CD4-positive, CD25-positive, alpha-beta regulatory T cell (primary cell): Measurements from ENCODE around the gene CEP120. TPM values are rescaled to one million over a fixed set of nuclear protein-coding genes. Genes with fewer than 3 reads are reported as not detected.
"Not testable (repeated sequence)": the region's sequence is repeated elsewhere in the genome, so short reads cannot be mapped to it uniquely, and the experiment has no call there.

Experiments
- ATAC-seq, 2 donors: fragments of 150-1000 bp; cut with Tn5 transposase; one replicate each; pipeline ENCODE4 v1.10.0; 2021; ENCODE audit warnings: low read depth in 2 of 2, moderate number of reproducible peaks in 2 of 2, moderate library complexity in 1 of 2
- DNase-seq, 3 donors: peaks; one replicate each; pipeline versions ENCODE4 v3.0.0 to v3.0.0-alpha.2; 2012 to 2022; ENCODE audit warnings: mixed read lengths in 1 of 3
- H3K27ac ChIP-seq: one replicate; pipeline ENCODE4 v1.7.0; 2013; ENCODE audit warnings: mild to moderate bottlenecking, low read length; ENCODE audit not compliant: insufficient read depth, poor library complexity, severe bottlenecking
- H3K27me3 ChIP-seq: one replicate; pipeline ENCODE4 v1.7.0; 2013; ENCODE audit warnings: low read length; ENCODE audit not compliant: control insufficient read depth, insufficient read depth
- H3K36me3 ChIP-seq: one replicate; pipeline ENCODE4 v1.7.0; 2013; ENCODE audit warnings: mild to moderate bottlenecking, low read length, moderate library complexity; ENCODE audit not compliant: control insufficient read depth, insufficient read depth
- H3K4me1 ChIP-seq: 2 replicates; pipeline ENCODE4 v1.7.0; 2013; ENCODE audit warnings: mild to moderate bottlenecking, low read length; ENCODE audit not compliant: insufficient read depth, control insufficient read depth, poor library complexity, severe bottlenecking
- H3K4me3 ChIP-seq: one replicate; pipeline ENCODE4 v1.7.0; 2013; ENCODE audit warnings: low read depth, mild to moderate bottlenecking, low read length, moderate library complexity
- H3K9me3 ChIP-seq, 2 experiments: 1 replicate in 1 of 2; 2 replicates in 1 of 2; pipeline ENCODE4 v1.7.0; 2013; ENCODE audit warnings: low read length in 2 of 2, mild to moderate bottlenecking in 1 of 2, moderate library complexity in 1 of 2; ENCODE audit not compliant: control insufficient read depth in 2 of 2
- H3K27ac Mint-ChIP-seq, 3 donors: one replicate each; pipeline ENCODE4 v1.8.0; 2020 to 2022; ENCODE audit warnings: mild to moderate bottlenecking in 3 of 3, mixed read lengths in 3 of 3, moderate library complexity in 2 of 3
- H3K27me3 Mint-ChIP-seq: one replicate; pipeline ENCODE4 v1.8.0; 2022; ENCODE audit warnings: mild to moderate bottlenecking, mixed read lengths
- H3K36me3 Mint-ChIP-seq: one replicate; pipeline ENCODE4 v1.8.0; 2020; ENCODE audit warnings: mixed read lengths
- H3K4me1 Mint-ChIP-seq, 4 donors: one replicate each; pipeline ENCODE4 v1.8.0; 2020 to 2022; ENCODE audit warnings: mixed read lengths in 4 of 4, mild to moderate bottlenecking in 1 of 4
- H3K4me3 Mint-ChIP-seq, 4 donors: one replicate each; pipeline ENCODE4 v1.8.0; 2020 to 2022; ENCODE audit warnings: mild to moderate bottlenecking in 4 of 4, mixed read lengths in 4 of 4, moderate library complexity in 3 of 4
- H3K9me3 Mint-ChIP-seq, 7 donors: one replicate each; pipeline ENCODE4 v1.8.0; 2020 to 2022; ENCODE audit warnings: mixed read lengths in 7 of 7, mild to moderate bottlenecking in 3 of 7, moderate library complexity in 2 of 7
- polyA plus RNA-seq, 4 donors: library from polyadenylated mRNA; unstranded; fragments of 300-500 nt; fragmentation: Illumina TruSeq; gene quantifications; one replicate each; pipeline ENCODE4 v1.2.3, GENCODE V29; 2021
- total RNA-seq: library from RNA; stranded (reverse); gene quantifications from one replicate; pipeline ENCODE4 v1.2.3, GENCODE V29; 2022

CEP120 gene
- total and polyA plus RNA-seq, 5 donors from 2014 or later = 24.7 to 79.9 (median 30.1) TPM

DNA sequence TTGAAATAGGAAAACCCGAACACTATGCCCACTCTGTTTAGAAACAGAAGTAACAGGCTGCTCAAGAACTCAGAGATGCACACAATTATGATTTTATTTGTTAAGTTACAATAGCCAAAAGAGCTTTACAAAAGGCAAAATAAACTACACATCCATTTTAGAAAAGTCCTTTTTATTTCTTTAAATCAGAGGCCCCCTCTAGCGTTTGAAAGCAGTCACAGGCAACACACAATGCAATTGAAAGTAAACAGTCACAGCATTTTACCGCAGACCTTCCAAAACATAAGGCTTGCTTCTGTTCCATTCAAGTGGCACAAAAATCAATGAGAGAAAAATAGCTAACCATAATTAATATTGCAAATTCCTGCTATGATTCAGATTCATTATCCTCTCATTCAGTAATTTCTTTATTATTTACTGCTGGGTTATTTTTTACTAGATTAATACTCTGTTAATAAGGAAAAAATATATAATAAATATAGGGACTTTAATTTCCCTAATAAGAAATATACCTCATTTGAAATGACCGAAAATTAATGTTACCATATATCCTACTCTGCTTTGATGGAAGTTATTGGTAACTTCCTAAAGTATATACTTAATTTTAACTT lies 78.3 kb downstream of the CEP120 start:
- no peak for ATAC-seq
- no peaks in the 10 kb centered on the region for H3K9me3 Mint-ChIP-seq
- H3K36me3 Mint-ChIP-seq = peaks cover 35% of the 10 kb centered on the region
- no peak overlapping the region for H3K4me3 ChIP-seq
- peak in 1 of 3 donors; percentile 20 for DNase-seq
- no peak overlapping the region for H3K4me3 Mint-ChIP-seq
- H3K4me1 ChIP-seq = no peaks in the 10 kb centered on the region
- peaks cover 42% of the 10 kb centered on the region for H3K36me3 ChIP-seq
- no peak overlapping the region for H3K27ac Mint-ChIP-seq
- H3K9me3 ChIP-seq = no peaks in the 10 kb centered on the region
- no peak overlapping the region for H3K27ac ChIP-seq
- H3K27me3 ChIP-seq = no peaks in the 10 kb centered on the region
- H3K4me1 Mint-ChIP-seq = peaks cover 0 to 2% (median 0%) of the 10 kb centered on the region in 4 donors
- H3K27me3 Mint-ChIP-seq = no peaks in the 10 kb centered on the region

DNA sequence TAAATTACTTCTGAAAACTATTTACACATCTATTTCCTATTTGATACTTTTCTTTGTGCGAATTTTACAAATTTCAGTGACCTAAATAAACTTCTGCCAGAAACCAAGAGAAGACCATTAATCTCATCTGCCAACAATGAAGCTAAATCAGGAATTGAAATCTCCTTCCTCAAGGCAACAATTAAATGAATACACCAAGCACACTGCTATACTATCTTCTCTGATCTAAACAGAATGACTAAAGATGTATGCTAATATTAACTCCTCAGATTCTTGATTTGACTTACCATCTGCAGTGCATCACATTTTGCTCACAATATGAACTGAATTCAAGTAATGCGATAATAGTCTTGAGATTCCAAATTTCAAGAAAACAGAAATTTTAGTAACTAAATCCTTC lies 82.3 kb downstream of the CEP120 start:
- no peak overlapping the region for H3K27ac Mint-ChIP-seq
- ATAC-seq (no peak), DNase-seq (no peak)
- H3K4me3 ChIP-seq = no peak overlapping the region
- no peak overlapping the region for H3K4me3 Mint-ChIP-seq
- H3K9me3 Mint-ChIP-seq = peaks cover 0 to 2% (median 0%) of the 10 kb centered on the region in 7 donors
- H3K27me3 Mint-ChIP-seq = no peaks in the 10 kb centered on the region
- H3K27ac ChIP-seq = no peak overlapping the region
- no peaks in the 10 kb centered on the region for H3K9me3 ChIP-seq
- H3K4me1 ChIP-seq = no peaks in the 10 kb centered on the region
- H3K36me3 Mint-ChIP-seq = peaks cover 6% of the 10 kb centered on the region
- peaks cover 7% of the 10 kb centered on the region for H3K36me3 ChIP-seq
- H3K27me3 ChIP-seq = no peaks in the 10 kb centered on the region
- H3K4me1 Mint-ChIP-seq = peaks cover 0 to 2% (median 0%) of the 10 kb centered on the region in 4 donors

DNA sequence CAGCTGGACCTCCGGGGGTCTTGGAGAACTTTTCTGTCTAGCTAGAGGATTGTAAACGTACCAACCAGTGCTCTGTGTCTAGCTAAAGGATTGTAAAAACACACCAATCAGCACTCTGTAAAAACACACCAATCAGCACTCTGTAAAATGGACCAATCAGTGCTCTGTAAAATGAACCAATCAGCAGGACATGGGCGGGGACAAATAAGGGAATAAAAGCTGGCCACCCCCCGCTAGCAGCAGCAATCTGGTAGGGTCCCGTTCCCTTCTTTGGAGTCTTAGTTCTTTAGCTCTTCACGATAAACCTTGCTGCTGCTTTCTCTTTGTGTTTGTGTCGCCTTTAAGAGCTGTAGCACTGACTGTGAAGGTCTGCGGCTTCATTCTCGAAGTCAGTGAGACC lies 114.8 kb downstream of the CEP120 start:
- H3K4me3 ChIP-seq, ATAC-seq, H3K9me3 ChIP-seq, DNase-seq, H3K4me1 Mint-ChIP-seq, H3K4me3 Mint-ChIP-seq, H3K27ac Mint-ChIP-seq, H3K4me1 ChIP-seq, H3K36me3 Mint-ChIP-seq, H3K27me3 ChIP-seq, H3K27ac ChIP-seq, H3K36me3 ChIP-seq, H3K9me3 Mint-ChIP-seq, H3K27me3 Mint-ChIP-seq: not testable (repeated sequence)

DNA sequence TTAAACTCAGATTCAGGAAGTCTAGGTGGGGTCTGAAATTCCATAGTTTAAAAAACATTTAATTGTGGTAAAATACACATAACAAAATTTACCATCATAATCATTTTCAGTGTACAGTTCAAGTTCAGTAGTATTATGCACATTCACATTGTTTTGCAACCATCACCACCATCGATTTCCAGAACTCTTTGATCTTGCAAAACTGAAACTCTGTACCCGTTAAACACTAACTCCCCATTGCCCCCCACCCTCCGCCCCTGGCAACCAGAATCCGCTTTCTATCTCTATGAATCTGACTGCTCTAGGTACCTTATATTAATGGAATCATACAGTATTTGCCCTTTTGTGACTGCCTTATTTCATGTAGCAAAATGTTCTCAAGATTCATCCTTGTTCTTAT lies 117.5 kb downstream of the CEP120 start:
- Histone ChIP-seq H3K9me3 (no peaks in the 10 kb centered on the region), H3K4me1 (no peaks in the 10 kb centered on the region), H3K4me3 (no peak overlapping the region), H3K36me3 (no peaks in the 10 kb centered on the region), H3K27ac (no peak overlapping the region), H3K27me3 (no peaks in the 10 kb centered on the region)
- Mint-ChIP-seq H3K4me3 (no peak overlapping the region), H3K4me1 (no peaks in the 10 kb centered on the region), H3K36me3 (no peaks in the 10 kb centered on the region), H3K27ac (no peak overlapping the region), H3K9me3 (peaks cover 0 to 6% (median 0%) of the 10 kb centered on the region in 7 donors), H3K27me3 (peaks cover 12% of the 10 kb centered on the region)
- ATAC-seq (no peak), DNase-seq (no peak)

DNA sequence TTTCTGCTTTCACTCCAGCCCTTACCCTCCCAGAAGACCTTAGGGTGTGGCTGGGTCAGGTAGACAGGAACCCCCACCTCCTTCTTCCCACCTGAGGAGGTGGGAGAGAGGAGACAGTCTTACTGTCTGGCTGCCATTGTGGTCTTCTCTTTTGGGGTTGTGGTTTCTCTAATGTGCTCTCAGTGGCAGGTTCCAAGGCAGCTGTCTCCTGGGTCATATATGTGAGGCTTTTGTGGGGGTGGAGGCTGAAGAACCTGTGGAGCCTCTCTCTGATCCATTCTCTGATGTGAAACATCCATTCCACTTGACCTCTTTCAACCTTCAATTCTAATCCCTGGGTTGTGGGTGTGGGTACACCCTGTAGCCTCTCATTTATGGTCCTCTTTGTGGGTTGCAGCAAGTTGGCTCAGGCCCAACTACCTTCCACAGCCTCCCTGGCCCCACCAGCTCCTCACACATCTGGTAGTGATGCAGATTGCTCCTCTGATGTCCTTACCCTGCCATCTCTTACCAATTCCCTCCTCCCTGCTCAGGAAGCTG lies 118.4 kb downstream of the CEP120 start:
- no peak for DNase-seq
- no peaks in the 10 kb centered on the region for H3K36me3 Mint-ChIP-seq

DNA sequence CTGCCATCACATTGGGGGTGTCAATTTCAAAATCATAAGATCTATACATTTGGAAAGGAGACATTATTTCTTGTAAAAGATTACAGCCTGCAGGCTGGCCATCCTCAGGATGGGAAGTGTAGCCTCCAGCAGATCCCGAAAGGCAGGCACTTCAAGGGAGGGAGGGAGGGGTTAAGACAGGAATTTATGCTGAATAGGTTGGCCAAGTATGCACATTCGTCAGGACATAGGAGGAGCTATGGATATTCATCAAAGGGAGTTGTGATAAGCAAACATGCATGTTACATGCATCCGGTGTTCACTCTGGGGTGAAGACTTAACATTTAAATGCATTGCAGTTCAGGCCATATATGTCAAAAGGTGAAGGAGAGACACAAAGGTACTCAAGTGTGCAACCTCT lies 119.4 kb downstream of the CEP120 start:
- Histone ChIP-seq H3K4me1 (no peaks in the 10 kb centered on the region), H3K4me3 (no peak overlapping the region), H3K27ac (no peak overlapping the region), H3K9me3 (peaks cover 0 to 2% of the 10 kb centered on the region in 2 experiments), H3K27me3 (peaks cover 1% of the 10 kb centered on the region), H3K36me3 (no peaks in the 10 kb centered on the region)
- ATAC-seq = no peak
- H3K9me3 Mint-ChIP-seq = peaks cover 0 to 12% (median 5%) of the 10 kb centered on the region in 7 donors
- no peaks in the 10 kb centered on the region for H3K4me1 Mint-ChIP-seq
- no peak for DNase-seq
- H3K27ac Mint-ChIP-seq = no peak overlapping the region
- H3K36me3 Mint-ChIP-seq = no peaks in the 10 kb centered on the region
- peaks cover 12% of the 10 kb centered on the region for H3K27me3 Mint-ChIP-seq
- H3K4me3 Mint-ChIP-seq = no peak overlapping the region

More for the DNA sequence above, 118.4 kb downstream of the CEP120 start:
- no peaks in the 10 kb centered on the region for H3K4me1 Mint-ChIP-seq
- Histone ChIP-seq H3K27ac (no peak overlapping the region), H3K4me1 (no peaks in the 10 kb centered on the region), H3K9me3 (peaks cover 0 to 2% of the 10 kb centered on the region in 2 experiments), H3K27me3 (no peaks in the 10 kb centered on the region), H3K4me3 (no peak overlapping the region), H3K36me3 (no peaks in the 10 kb centered on the region)
- H3K4me3 Mint-ChIP-seq = no peak overlapping the region
- no peak overlapping the region for H3K27ac Mint-ChIP-seq
- ATAC-seq = no peak
- peaks cover 0 to 9% (median 5%) of the 10 kb centered on the region in 7 donors for H3K9me3 Mint-ChIP-seq
- H3K27me3 Mint-ChIP-seq = peaks cover 12% of the 10 kb centered on the region

DNA sequence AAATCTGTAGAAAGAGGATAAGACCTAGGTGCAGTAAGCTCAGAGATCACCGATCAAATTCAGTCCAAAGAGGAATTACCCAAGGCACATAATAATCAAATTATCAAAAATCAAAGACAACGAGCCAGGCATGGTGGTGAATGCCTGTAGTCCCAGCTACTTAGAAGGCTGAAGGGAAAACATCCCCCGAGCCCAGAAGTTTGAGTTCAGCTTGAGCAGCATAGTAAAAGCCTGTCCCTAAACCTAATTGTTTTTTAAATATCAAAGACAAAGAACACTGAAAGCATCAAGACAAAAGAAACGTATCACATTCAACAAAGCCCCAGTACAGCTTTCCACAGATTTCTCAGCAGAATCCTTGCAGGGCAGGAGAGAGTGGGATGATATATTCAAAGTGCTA lies 122.9 kb downstream of the CEP120 start:
- no peaks in the 10 kb centered on the region for H3K4me1 ChIP-seq
- H3K27me3 Mint-ChIP-seq = peaks cover 26% of the 10 kb centered on the region
- H3K36me3 Mint-ChIP-seq = no peaks in the 10 kb centered on the region
- no peak overlapping the region for H3K27ac Mint-ChIP-seq
- H3K9me3 ChIP-seq = peaks cover 0 to 2% of the 10 kb centered on the region in 2 experiments
- no peaks in the 10 kb centered on the region for H3K36me3 ChIP-seq
- ATAC-seq (no peak), DNase-seq (no peak)
- H3K4me3 Mint-ChIP-seq = no peak overlapping the region
- peaks cover 0 to 14% (median 5%) of the 10 kb centered on the region in 7 donors for H3K9me3 Mint-ChIP-seq
- H3K4me1 Mint-ChIP-seq = no peaks in the 10 kb centered on the region
- no peak overlapping the region for H3K27ac ChIP-seq
- peaks cover 4% of the 10 kb centered on the region for H3K27me3 ChIP-seq
- no peak overlapping the region for H3K4me3 ChIP-seq

DNA sequence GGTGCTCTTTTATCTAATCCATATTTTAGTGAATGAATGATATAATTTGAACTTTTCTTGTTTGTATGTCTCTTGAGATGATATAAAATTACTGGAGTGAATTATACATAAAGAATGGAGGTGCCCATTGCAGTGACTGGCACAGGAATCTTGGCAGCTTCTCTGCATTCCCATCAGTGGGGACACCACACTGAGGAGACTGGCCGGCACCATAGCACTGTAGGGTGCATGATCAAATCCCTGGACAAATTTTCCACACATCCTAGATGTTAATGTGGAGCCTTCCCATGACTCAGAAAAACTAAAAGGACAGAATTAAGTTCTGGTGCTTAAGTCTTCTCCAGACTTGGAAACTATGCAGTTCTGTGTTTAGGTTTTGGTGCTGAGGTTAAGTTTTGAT lies 124.1 kb downstream of the CEP120 start:
- Histone ChIP-seq H3K27ac (no peak overlapping the region), H3K4me3 (no peak overlapping the region), H3K36me3 (no peaks in the 10 kb centered on the region), H3K9me3 (peaks cover 0 to 2% of the 10 kb centered on the region in 2 experiments), H3K27me3 (peaks cover 4% of the 10 kb centered on the region), H3K4me1 (no peaks in the 10 kb centered on the region)
- Mint-ChIP-seq H3K27ac (no peak overlapping the region), H3K36me3 (no peaks in the 10 kb centered on the region), H3K27me3 (peaks cover 26% of the 10 kb centered on the region), H3K4me1 (no peaks in the 10 kb centered on the region), H3K4me3 (no peak overlapping the region), H3K9me3 (peaks cover 0 to 14% (median 4%) of the 10 kb centered on the region in 7 donors)
- ATAC-seq (no peak), DNase-seq (no peak)
